Sigmoid colon (tissue), 4 donors: ENCODE results near the gene ZAP70.

Experiments used
- EP300 ChIP-seq, 4 donors: sonication (generic); formaldehyde crosslinking; IDR thresholded peaks; one replicate each; pipeline ENCODE4 v1.6.1; 2017; ENCODE audit warnings: antibody characterized with exemption in 4 of 4
- POLR2A ChIP-seq, 2 donors: fragments of 450-650 bp; IDR thresholded peaks; one replicate each; pipeline ENCODE4 v1.6.1; 2016; ENCODE audit warnings: antibody characterized with exemption in 2 of 2, mild to moderate bottlenecking in 2 of 2, moderate library complexity in 2 of 2
- POLR2AphosphoS5 ChIP-seq, 4 donors: sonication (generic); formaldehyde crosslinking; IDR thresholded peaks; one replicate each; pipeline ENCODE4 v1.6.1; 2017; ENCODE audit warnings: antibody characterized with exemption in 4 of 4
- TF ChIP-seq, protein P1 (sequence below), 4 experiments: fragments of 450-650 bp in 3 of 4; fragments of 200-600 bp in 1 of 4; IDR thresholded peaks; one replicate each; pipeline ENCODE4 v1.5.1; 2016 to 2019; ENCODE audit warnings: antibody characterized with exemption in 4 of 4, mild to moderate bottlenecking in 3 of 4, moderate library complexity in 2 of 4

DNA sequence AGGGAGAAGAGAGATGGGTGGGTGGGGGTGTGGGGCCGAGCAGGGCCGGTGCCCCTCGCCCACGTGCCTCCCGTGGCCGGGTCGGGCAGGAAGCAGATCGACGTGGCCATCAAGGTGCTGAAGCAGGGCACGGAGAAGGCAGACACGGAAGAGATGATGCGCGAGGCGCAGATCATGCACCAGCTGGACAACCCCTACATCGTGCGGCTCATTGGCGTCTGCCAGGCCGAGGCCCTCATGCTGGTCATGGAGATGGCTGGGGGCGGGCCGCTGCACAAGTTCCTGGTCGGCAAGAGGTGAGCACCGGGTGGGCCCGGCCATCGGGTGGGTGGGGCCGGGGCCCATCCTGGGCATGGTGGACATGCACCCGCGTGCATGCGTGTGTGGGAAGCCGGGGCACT lies 21.8 kb downstream of the ZAP70 start:
- TF ChIP-seq, protein P1, sequence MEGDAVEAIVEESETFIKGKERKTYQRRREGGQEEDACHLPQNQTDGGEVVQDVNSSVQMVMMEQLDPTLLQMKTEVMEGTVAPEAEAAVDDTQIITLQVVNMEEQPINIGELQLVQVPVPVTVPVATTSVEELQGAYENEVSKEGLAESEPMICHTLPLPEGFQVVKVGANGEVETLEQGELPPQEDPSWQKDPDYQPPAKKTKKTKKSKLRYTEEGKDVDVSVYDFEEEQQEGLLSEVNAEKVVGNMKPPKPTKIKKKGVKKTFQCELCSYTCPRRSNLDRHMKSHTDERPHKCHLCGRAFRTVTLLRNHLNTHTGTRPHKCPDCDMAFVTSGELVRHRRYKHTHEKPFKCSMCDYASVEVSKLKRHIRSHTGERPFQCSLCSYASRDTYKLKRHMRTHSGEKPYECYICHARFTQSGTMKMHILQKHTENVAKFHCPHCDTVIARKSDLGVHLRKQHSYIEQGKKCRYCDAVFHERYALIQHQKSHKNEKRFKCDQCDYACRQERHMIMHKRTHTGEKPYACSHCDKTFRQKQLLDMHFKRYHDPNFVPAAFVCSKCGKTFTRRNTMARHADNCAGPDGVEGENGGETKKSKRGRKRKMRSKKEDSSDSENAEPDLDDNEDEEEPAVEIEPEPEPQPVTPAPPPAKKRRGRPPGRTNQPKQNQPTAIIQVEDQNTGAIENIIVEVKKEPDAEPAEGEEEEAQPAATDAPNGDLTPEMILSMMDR (IDR thresholded peaks at IDR 0.05): no peak
- TF ChIP-seq POLR2A (IDR thresholded peaks at IDR 0.05) (no peak), EP300 (IDR thresholded peaks at IDR 0.05) (no peak), POLR2AphosphoS5 (IDR thresholded peaks at IDR 0.05) (no peak)
